SW480 (cell line): ENCODE data around the gene UXT.
A peak's percentile ranks its signal among the peaks of the same experiment; 100 is the strongest.
"Not testable (repeated sequence)": the region's sequence is repeated elsewhere in the genome, so short reads cannot be mapped to it uniquely, and the experiment has no call there.

Experiments
- DNase-seq: peaks from one replicate; pipeline ENCODE4 v3.0.0-alpha.2; 2016; ENCODE audit warnings: low spot score

Gene UXT

GRCh38 chrX:47658684-47659420 is at the start of gene UXT:
Gene UXT (minus strand): TSS chrX:47659180. CDS start chrX:47658927, 253 bp downstream.
- peak; percentile 97 for DNase-seq

- no peak for DNase-seq
Observed at GRCh38 chrX:47707031-47707780, 48.2 kb upstream of the UXT start.

GRCh38 chrX:47706575-47706974 is 47.6 kb upstream of the UXT start:
- DNase-seq: no peak

GRCh38 chrX:47704736-47705135 is 45.8 kb upstream of the UXT start:
- DNase-seq: no peak

GRCh38 chrX:47697181-47697580 is 38.2 kb upstream of the UXT start:
- DNase-seq: no peak

- peak; percentile 24 for DNase-seq
Observed at GRCh38 chrX:47690175-47690574, 31.2 kb upstream of the UXT start.

- no peak for DNase-seq
Observed at GRCh38 chrX:47687263-47687662, 28.3 kb upstream of the UXT start.

GRCh38 chrX:47683829-47684205 is 24.8 kb upstream of the UXT start:
- no peak for DNase-seq

- DNase-seq: no peak
Observed at GRCh38 chrX:47683184-47683828, 24.3 kb upstream of the UXT start.

- DNase-seq: not testable (repeated sequence)
Observed at GRCh38 chrX:47675959-47676859, 17.2 kb upstream of the UXT start.

- no peak for DNase-seq
Observed at GRCh38 chrX:47674776-47675175, 15.8 kb upstream of the UXT start.

- DNase-seq: not testable (repeated sequence)
Observed at GRCh38 chrX:47665797-47666196, 6.8 kb upstream of the UXT start.

GRCh38 chrX:47664737-47665136 is 5.8 kb upstream of the UXT start:
- DNase-seq: no peak

GRCh38 chrX:47662144-47662657 is 3.2 kb upstream of the UXT start:
- DNase-seq: peak; percentile 9

- DNase-seq: no peak
Observed at GRCh38 chrX:47661539-47661938, 2.6 kb upstream of the UXT start.

GRCh38 chrX:47659421-47659726 is 394 bp upstream of the UXT start:
- DNase-seq: no peak

GRCh38 chrX:47658301-47658683 is 688 bp downstream of the UXT start:
- no peak for DNase-seq

- DNase-seq: no peak
Observed at GRCh38 chrX:47651043-47651905, 7.7 kb downstream of the UXT start.

GRCh38 chrX:47650164-47651042 is 8.6 kb downstream of the UXT start, which contains the start of gene ELK1:
Gene ELK1 (minus strand): TSS chrX:47650563. CDS start chrX:47641441, 9,122 bp downstream.
- DNase-seq: peak; percentile 96

- peak; percentile 9 for DNase-seq
Observed at GRCh38 chrX:47649781-47650163, 9.2 kb downstream of the UXT start.
